22Rv1 (cell line): ENCODE data around the gene GSTCD.
A peak's percentile ranks its signal among the peaks of the same experiment; 100 is the strongest.

Experiments used
- H3K27ac ChIP-seq: fragments of 450-650 bp; 2 replicates; pipeline ENCODE4 v1.5.1; 2017
- CTCF ChIP-seq: fragments of 450-650 bp; IDR thresholded peaks from 2 replicates; pipeline ENCODE4 v1.5.1; 2017; ENCODE audit warnings: mild to moderate bottlenecking
- ZFX ChIP-seq: fragments of 450-650 bp; IDR thresholded peaks from 2 replicates; pipeline ENCODE4 v1.6.1; 2017; ENCODE audit warnings: antibody characterized with exemption, borderline replicate concordance

Gene GSTCD

GRCh38 chr4:105708181-105709080 lies at the start of gene GSTCD, which contains the start of gene INTS12:
Gene GSTCD (plus strand): TSS chr4:105708784. CDS start chr4:105717614, 8,830 bp downstream.
Gene INTS12 (minus strand): TSS chr4:105708689. CDS start chr4:105700005, 8,684 bp downstream.
- H3K27ac ChIP-seq: peak within 1 kb of the TSS; percentile 91
- TF ChIP-seq ZFX: no peak
- TF ChIP-seq CTCF: no peak

DNA sequence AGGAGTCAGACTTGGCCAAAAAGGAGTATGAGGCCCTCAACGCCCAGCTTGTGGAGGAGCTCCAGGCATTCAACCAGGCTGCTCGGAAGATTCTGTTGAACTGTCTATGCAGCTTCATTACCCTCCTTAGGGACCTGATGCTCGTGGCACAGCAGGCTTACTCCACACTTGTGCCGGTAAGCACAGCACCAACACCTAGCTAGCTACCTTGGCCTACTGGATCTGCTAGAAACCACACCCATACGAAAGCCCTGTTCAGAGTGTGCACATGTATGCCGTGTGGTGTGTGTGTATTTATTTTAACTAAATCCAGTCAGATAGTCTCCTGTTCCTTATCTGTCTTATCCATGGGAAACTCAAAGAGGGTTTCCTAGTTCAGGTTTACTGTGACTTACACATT lies 49.4 kb upstream of the GSTCD start:
- no peak overlapping the region for H3K27ac ChIP-seq
- TF ChIP-seq ZFX: no peak
- no peak for TF ChIP-seq CTCF

GRCh38 chr4:105661028-105661427 lies 47.6 kb upstream of the GSTCD start:
- H3K27ac ChIP-seq: no peak overlapping the region
- TF ChIP-seq CTCF (no peak), ZFX (no peak)

- TF ChIP-seq CTCF: no peak
- TF ChIP-seq ZFX: no peak
- no peak overlapping the region for H3K27ac ChIP-seq
These were observed 45.5 kb upstream of the GSTCD start for GRCh38 chr4:105662935-105663675.

- H3K27ac ChIP-seq: no peak overlapping the region
- TF ChIP-seq ZFX (no peak), CTCF (peak; percentile 38)
These were observed 41.9 kb upstream of the GSTCD start for GRCh38 chr4:105666693-105667092.

- TF ChIP-seq CTCF: no peak
- TF ChIP-seq ZFX: no peak
- H3K27ac ChIP-seq: no peak overlapping the region
These were observed 37.9 kb upstream of the GSTCD start for GRCh38 chr4:105670684-105671083.
